Dedifferentiated amniotic fluid mesenchymal stem cell (primary cell): ENCODE results near the gene FAM50B.

Source experiments
- DNase-seq: peaks from one replicate; pipeline ENCODE4 v3.0.0-alpha.2; 2016; ENCODE audit errors: extremely low spot score

FAM50B gene

GRCh38 chr6:3848925-3849605 is at the start of gene FAM50B:
Gene FAM50B, plus strand, starts transcription at chr6:3849373. Its CDS starts 439 bp downstream, at chr6:3849812.
- DNase-seq: peak; percentile 79

- DNase-seq: no peak
Observed at GRCh38 chr6:3799719-3800118, 49.5 kb upstream of the FAM50B start.

- DNase-seq: no peak
Observed at GRCh38 chr6:3800850-3801591, 48.2 kb upstream of the FAM50B start.

- DNase-seq: no peak
Observed at GRCh38 chr6:3801960-3802359, 47.2 kb upstream of the FAM50B start.

- DNase-seq: peak; percentile 98
Observed at GRCh38 chr6:3803627-3804468, 45.3 kb upstream of the FAM50B start.

GRCh38 chr6:3804964-3805363 is 44.2 kb upstream of the FAM50B start:
- DNase-seq: no peak

GRCh38 chr6:3805448-3806123 is 43.6 kb upstream of the FAM50B start:
- no peak for DNase-seq

- no peak for DNase-seq
Observed at GRCh38 chr6:3806169-3806922, 42.8 kb upstream of the FAM50B start.

GRCh38 chr6:3808199-3808598 is 41.0 kb upstream of the FAM50B start:
- no peak for DNase-seq

GRCh38 chr6:3808759-3809514 is 40.2 kb upstream of the FAM50B start:
- peak; percentile 90 for DNase-seq

GRCh38 chr6:3809515-3809891 is 39.7 kb upstream of the FAM50B start:
- no peak for DNase-seq

- DNase-seq: no peak
Observed at GRCh38 chr6:3809982-3810381, 39.2 kb upstream of the FAM50B start.

- no peak for DNase-seq
Observed at GRCh38 chr6:3811191-3811590, 38.0 kb upstream of the FAM50B start.

GRCh38 chr6:3812596-3812995 is 36.6 kb upstream of the FAM50B start:
- no peak for DNase-seq

GRCh38 chr6:3813150-3813780 is 35.9 kb upstream of the FAM50B start:
- no peak for DNase-seq

- no peak for DNase-seq
Observed at GRCh38 chr6:3813918-3814317, 35.3 kb upstream of the FAM50B start.

- no peak for DNase-seq
Observed at GRCh38 chr6:3814539-3814938, 34.6 kb upstream of the FAM50B start.

GRCh38 chr6:3816251-3816650 is 32.9 kb upstream of the FAM50B start:
- DNase-seq: no peak

- DNase-seq: no peak
Observed at GRCh38 chr6:3819161-3820110, 29.7 kb upstream of the FAM50B start.
